Measurements from ENCODE around the gene MAP3K7CL.
A peak's percentile ranks its signal among the peaks of the same experiment; 100 is the strongest.
"Not testable (repeated sequence)": the region's sequence is repeated elsewhere in the genome, so short reads cannot be mapped to it uniquely, and the experiment has no call there.

The MAP3K7CL gene

DNA sequence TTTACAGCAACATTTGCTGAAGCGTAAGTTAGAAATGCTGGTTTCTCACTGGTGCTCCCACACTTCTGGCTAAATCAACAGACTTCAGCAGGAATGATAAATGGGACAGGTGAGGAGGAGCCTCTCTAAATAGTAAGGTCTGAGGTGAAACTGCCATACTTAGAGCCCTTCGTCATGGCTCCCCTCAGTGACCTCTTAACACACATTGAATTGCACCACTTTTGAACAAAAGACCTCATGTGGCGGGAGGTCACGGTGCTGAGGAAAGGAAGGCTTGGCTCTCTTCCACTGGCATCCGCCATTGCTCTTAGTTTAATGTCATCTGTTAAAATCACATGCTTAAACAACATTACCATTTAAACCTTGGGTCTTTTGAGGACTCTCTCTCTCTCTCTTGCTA lies 3.4 kb downstream of the MAP3K7CL start:
- ATAC-seq (no peak), DNase-seq (no peak)

DNA sequence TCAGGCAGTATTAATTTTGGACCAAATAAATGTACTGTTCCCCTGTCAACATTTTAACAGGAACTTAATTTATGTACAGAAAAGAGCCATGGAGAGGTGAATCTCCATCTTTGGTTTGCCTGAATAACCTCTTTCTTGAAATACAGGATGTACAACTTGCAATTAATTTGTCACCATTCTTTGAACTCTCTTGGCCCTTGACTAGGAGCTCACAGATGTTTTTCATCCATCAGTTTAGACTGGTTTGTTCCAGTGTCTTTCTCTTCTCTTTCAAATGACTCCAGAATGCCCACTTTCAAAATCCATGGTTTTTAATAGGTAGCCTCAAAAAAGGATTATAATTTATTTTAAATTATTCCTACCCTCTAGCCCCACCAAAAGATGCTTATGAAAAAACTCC lies 5.0 kb downstream of the MAP3K7CL start:
- DNase-seq (no peak), ATAC-seq (no peak)

DNA sequence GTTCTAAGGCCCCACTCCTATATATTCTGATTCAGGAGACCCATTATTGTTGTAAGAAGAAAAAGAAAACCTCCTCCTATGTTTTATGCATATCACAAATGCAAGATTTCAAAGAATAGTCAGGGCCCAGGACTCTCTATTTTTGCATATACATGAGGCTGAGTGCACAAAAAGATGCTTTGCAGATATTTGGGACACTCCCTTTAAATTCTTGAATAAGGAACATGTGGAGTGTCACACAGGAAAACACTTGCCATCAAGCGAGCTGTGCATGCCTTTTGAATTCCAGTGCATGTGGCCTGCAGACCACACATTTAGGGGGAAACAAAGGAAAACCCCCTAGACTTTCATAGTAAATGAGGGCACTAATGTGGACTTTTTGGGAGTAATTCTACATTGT lies 5.6 kb downstream of the MAP3K7CL start:
- ATAC-seq, result no peak

DNA sequence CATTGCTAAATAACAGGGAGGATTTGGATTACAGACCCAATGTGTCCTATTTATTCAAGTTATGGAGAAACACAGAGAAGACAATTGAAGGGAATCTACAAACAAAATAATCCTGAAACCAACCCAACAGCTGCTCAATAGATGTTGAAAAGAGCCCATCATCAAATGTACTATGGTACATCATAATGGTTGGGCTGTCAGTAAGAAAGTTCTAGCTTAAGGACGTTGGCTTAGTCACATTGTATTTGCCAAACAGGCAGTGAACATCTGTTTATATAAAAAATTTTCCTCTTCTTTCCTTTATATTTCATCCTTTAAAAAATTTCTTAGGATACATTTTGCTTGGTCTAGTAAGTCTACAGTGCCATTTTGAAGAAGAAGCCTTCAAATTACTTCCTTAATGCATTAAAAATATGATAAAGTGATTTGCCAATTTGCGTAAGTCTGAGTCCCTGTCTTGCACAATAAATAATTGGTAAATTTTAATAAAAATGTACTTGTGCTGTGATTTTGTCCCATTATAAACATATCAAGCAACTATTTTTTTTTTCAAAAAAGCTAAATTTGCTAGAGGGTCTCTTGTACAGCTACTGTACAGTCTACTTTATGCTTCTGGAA lies 14.4 kb downstream of the MAP3K7CL start:
- ATAC-seq (no peak), DNase-seq (no peak)

More for the DNA sequence above, 5.6 kb downstream of the MAP3K7CL start:
- DNase-seq, result no peak

DNA sequence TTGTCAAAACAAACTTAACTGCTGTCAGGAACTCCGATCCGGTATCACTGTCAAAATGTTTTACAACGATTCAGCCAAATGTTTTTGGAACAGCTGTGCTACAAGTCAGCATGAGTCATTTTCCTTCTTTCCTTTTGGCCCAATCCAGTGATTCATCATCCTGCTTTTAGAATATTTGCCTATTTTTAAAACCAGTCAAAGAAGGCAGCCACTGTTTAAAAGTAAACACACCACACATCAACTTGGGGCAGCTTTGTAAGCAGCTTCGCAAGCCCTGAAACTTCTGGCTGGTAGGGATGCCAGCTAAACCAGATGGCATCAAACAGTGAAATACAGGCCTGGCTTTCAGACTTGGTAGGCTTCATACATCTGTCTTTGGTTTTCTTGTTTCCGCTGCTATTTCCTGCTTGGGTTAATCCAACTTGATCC lies 14.9 kb downstream of the MAP3K7CL start:
- no peak for DNase-seq
- no peak for ATAC-seq

DNA sequence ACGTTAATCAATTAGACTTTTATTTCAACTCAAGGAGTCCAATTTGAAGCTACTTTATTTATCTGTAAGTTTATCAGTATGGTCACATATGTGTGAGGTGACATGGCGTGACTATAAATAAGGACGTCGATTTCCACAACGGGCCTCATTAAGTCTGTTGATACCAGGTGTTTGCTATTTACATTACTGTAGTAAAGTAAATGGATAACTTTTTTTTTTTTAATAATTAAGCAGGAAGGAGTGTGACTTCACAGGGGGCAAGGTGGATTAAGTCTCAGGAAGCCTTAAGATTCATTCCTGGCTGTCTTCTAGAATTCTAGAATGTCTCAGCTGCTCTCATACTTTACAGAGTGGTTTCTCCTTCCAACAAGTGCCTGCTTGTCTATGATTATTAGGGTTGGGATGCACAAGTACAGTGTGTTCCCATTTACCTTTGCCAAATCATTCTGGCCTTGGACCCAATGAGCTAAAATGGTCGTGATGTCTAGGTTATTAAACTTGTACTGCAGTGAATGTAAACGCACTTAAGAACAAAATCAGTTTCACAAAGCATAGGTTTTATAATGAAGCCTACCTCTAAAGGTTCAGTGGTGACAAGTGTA lies 15.5 kb downstream of the MAP3K7CL start:
- ATAC-seq, result no peak

DNA sequence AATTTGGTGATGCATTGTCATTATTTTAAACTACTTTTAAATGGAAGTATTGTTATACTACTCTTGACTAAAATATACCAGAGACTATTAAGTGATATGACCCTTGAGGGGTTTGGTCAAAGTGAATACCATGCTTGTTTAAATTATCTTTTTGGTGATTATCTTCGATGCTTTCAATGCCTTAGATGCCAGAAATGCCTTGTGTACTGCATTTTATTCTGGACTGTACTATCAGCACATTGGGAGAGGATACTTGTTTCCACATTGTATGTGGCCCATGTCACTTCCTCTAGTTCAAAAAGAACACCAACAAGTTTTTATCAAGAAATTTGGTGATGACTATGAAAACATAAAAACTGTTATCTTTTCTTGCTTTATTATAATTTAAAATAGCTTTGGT lies 16.3 kb downstream of the MAP3K7CL start:
- DNase-seq (no peak), ATAC-seq (no peak)

More for the DNA sequence above, 15.5 kb downstream of the MAP3K7CL start:
- DNase-seq, result no peak

DNA sequence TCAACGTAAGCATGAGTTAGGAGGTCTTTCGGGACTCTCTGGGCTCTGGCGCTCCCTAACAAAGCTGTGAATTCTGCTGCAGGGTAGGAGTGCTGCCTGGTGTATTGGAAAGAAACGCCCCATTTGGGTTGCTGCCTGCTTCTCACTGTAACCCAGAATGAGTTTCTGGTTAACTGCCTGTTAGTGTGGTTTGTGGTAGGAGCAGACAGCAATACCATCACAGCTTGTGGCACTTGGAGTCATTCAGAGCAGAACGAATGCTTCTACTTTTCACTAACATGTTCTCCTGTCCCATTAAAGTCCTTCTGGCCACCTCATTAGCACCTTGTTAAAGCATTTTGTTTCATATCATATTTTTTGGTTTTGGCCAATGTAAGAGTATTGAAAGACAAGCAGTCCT lies 18.1 kb downstream of the MAP3K7CL start:
- DNase-seq, result peak; percentile 6
- peak; percentile 78 for ATAC-seq

DNA sequence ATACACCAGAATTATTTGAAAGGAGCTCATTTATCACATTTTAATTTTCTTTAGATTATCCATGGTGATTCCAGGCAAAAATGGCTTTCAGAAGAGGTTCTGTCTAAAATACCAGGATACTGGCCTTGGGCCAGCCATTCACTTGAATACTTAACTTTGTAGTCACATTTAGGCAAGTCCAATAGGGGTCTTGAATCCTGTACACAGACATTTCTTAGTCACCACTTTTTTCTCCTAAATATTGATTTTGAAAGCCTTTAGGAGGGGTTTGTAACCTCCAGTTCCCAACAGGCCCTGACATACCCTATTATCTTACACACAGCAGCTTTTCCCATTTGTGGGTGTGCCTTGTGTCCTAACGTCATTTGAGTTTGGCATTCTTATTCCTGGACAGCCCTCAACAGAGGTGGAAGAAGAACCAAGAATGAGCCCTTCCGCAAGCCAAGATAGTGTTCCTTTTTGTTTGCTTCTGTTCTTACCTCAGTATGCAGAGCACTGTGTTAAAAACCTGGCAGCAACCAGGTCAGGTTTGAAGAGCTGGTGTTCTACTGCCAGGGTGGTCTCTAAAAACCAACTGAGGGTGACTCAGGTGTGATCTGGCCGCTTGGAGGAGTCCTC lies 19.5 kb downstream of the MAP3K7CL start:
- no peak for DNase-seq
- no peak for ATAC-seq

DNA sequence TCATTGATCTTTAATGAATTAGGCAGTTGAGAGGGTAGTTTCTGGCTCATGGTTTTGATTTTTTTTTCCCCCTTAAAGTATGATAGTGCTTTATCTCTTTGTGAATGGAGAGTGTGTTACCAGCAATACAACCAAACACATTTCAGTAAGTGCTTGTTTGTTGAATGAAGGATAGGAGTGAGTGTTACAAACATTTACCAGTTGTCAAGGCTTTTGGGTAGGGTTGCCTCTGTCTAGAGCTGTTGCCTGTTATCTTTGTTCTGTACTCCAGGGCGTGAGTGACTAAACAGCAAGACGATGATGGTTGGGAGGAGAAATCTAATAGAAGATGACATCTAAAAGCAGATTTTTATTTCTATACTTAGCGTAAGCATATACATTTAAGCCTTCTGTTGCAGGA lies 21.5 kb downstream of the MAP3K7CL start:
- no peak for DNase-seq

DNA sequence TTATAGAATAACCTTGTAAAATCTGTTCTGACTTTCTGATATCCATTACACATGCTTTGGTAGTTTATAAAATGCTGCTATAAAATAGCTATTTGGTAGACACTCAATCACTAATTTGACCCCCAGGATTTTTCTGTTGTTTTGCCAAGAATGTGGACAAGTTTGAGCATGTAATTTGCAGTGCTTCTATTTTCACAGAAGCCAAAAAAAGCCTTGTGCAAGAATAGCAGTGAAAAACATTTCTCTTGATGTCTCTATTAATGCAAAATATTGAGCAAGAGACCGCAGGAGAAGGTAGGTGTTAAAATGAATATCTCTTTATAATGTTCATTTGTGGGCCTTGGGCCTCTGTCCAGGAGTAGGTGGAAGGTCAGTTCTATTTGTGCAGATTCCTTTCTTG lies 22.5 kb downstream of the MAP3K7CL start:
- DNase-seq (no peak), ATAC-seq (no peak)

More for the DNA sequence above, 21.5 kb downstream of the MAP3K7CL start:
- ATAC-seq, result no peak

DNA sequence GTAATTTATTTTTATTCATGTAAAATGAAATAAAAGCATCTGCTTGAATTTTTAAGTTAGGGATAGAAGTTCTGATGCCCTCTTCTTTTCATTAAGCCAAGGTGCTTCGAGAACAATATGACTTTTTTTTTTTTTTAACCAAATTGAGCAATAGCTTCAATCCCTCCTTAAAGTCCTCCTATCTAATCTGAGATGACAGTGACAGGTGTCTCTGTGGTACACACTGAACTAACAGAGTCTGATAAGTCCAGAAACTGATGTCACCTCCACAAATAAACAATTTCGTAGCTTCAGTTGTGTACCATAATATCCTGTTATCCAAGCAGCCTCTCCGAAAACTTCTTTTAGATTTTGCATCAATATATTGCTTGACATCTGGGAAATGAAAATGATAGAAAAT lies 23.8 kb downstream of the MAP3K7CL start:
- DNase-seq (no peak), ATAC-seq (no peak)

DNA sequence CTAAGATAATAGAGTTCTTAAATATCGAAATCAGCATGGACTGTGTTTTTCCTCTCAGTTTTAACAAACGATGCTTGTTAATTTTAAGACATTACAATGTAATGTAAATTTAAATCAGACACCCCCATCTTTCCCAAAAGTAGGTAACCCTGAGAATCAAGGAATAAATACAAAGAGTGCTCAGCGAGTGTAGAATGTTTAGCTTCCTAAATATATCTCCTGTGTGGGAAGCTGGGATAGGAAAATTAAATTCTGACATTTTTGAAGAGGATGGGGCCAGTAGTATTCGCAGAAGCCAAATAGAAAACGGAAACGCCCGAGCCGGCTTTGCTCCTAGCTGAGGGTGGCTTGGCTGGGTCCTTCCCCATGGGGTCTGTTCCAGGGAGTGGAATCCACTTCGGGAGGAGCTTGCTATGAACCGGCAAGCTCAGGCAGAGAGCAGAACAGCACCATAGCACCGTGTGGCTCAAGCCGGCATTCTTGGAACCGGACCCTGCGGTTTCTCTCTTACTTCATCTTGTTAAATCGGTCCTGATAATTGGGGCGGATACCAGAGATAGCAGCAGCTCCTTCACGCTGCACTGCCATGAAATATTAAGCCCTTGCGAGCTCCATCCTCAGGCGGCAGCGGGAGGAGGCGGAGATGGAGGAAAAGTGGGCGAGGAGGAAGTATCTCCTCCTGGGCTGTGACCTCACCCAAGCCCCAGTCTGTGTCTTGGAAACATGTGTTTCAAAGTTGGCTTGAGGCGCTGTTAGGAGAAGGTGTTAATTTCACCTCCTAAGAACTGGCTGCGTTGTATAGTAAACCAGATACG lies 24.9 kb downstream of the MAP3K7CL start:
- DNase-seq, result no peak
- ATAC-seq, result no peak

DNA sequence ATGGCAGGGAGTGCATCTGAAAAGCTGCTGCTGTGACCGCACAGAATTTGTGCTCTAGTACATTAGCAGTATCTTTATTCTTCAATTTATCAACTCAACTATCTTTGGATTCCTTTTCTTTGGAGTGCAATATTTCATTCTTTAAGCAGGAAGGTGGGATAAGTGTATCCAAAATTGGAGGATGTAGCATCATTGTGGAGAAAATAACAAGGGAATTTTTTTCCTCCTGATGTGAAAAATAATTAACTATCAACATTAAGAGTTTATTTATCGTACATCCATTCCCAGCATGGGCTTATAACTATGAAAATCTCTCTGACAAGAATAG lies 25.5 kb downstream of the MAP3K7CL start:
- DNase-seq, result no peak
- ATAC-seq, result no peak

DNA sequence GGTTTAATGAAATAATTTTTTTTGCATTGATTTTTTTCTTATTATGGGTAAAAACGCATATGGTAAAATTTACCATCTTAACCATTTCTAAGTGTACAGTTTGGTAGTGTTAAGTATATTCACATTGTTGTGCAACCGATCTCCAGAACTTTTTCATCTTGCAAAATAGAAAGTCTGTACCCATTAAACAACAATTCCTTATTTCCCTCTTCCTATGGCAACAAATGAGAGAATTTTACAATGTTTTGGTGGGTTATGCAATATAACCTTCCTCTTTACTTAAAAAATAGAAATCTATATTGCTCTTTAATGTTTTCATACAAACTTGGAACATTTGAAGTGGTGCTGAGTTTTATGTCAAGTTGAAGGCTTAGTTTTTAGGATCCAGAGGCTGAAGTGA lies 26.6 kb downstream of the MAP3K7CL start:
- no peak for ATAC-seq
- DNase-seq, result no peak

DNA sequence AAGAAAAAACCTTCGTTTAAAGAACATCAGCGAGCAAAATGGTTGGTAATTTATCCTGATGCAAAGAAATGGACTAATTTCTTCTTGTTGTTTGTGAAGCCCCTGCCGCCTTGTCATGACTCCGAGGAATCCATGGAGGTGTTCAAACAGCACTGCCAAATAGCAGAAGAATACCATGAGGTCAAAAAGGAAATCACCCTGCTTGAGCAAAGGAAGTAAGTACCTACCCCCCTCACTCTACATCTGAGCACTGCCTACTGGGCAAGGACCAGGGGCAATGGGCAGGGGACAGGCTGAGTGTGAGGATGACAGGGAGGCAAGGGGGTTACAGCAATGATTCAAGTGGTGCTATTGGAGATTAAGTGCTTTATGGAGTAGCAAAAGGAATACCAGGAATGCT lies 29.4 kb downstream of the MAP3K7CL start:
- ATAC-seq (no peak), DNase-seq (no peak)

DNA sequence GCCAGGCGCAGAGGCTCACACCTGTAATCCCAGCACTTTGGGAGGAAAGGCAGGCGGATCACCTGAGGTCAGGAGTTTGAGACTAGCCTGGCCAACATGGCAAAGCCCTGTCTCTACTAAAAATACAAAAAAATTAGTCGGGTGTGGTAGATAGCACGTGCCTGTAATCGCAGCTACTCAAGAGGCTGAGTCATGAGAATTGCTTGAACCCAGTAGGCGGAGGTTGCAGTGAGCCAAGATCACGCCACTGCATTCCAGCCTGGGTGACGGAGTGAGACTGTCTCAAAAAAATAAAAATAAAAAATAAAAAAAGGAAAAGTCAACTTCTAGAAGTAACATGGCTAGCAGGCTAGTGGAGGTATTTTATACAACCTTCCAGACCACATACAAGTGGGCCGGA lies 32.4 kb downstream of the MAP3K7CL start:
- DNase-seq, ATAC-seq: not testable (repeated sequence)

DNA sequence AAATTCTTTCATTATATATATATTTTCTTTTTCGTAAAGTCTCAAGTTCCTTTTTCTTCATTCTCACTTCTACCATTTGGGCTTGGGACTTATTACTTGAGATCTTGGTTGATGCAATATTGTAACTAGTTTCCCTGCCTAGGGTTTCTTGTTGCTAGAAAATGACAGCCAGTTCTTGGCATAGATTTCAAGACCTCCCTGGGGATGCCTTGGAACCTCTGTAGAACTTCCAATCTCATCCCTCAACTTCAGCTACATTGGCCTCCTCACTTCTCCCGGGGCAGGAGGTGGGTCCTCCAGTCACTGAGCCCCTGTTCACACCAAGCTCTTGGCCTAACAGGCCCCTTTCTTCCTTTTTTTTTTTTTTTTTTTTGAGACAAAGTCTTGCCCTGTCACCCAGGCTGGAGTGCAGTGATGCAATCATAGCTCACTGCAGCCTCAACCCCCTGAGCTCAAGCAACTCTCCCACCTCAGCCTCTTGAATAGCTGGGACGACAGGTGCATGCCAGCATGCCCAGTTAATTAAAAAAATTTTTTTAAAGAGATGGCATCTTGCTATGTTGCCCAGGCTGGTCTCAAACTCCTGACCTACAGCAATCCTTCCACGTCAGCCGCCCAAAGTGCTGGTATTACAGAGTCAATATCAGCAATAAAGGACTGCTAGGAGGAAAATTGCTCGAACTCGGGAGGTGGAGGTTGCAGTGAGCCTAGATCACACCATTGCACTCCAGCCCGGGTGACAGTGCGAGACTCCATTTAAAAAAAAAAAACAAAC lies 33.1 kb downstream of the MAP3K7CL start:
- ATAC-seq, result no peak

DNA sequence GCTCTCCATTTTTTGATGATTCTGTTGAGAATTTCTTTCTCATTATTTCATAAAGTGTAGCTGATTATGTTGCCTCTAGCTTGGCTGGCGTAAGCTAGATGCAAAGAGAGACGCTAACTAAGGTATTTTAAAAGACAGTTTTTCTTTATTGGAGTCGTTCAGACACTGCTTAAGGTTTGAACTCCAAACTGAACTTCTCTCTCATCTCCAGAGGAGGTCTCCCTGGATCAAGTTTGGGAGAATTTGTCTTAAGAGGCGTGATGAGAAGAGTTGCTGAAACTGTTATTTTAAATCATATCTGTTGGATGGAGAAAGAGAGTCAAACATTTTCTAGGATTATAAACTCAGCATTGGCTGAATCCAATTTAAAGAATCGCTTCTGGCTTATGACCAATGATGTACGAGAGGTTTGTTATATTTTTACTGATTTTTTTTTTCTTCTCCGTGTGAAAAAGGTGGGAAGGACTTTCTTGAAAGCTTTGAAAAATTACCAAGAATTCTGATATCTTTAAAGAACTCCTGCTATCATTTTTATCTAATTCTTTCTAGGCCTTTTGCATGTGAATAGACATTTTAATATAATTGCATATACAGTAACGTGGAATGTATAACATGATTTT lies 34.0 kb downstream of the MAP3K7CL start:
- DNase-seq, result no peak
- no peak for ATAC-seq

More for the DNA sequence above, 33.1 kb downstream of the MAP3K7CL start:
- DNase-seq, result no peak

DNA sequence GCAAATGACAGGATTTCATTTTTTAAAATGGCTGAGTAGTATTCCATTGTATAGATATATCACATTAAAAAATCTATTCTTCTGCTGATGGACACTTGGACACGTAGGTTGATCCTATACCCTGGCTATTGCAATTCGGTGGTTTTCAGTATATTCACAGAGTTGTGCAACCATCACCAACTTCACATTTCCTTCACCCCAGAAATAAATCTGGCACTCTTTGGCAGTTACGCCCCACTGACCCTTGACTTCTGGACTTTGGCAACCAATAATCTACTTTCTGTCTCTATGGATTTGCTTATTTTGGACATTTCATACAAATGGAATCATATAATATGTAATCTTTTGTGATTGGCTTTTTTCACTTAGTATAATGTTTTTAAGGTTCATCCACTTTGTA lies 35.9 kb downstream of the MAP3K7CL start:
- DNase-seq (no peak), ATAC-seq (no peak)

DNA sequence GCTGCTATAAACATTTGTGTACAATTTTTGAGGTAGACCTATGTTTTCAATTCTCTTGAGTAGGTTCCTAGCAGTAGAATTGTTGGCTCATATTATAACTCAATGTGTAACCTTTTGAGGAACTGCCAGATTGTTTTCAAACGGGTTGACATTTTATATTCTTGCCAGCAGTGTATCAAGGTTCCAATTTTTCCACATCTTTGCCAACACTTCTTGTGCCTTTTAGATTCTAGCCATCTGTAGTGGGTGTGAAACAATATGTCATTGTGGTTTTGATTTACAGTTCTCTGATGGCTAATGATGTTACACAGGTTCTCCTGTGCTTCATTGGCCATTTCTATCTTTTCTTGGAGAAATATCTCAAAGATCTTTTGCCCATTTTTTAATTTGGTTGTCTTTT lies 36.4 kb downstream of the MAP3K7CL start:
- DNase-seq (no peak), ATAC-seq (peak; percentile 43)

DNA sequence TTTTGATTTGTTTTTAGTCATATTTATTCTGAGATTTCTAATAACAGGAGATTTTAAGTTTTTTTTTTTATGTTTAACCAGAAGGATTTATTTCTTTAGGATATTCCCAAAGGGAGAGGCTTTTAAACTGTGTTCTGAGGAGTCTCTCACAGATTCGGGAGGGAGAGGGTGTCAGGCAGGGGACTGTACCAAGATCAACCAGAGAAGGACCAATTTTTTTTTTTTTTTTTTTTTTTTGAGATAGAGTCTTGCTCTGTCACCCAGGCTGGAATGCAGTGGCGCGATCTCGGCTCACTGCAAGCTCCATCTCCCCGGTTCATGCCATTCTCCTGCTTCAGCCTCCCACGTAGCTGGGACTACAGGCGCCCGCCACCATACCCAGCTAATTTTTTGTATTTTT lies 37.0 kb downstream of the MAP3K7CL start:
- DNase-seq, ATAC-seq: not testable (repeated sequence)
